Tibial nerve (tissue), 4 donors: ENCODE data around the gene GGTA1. TPM values are rescaled to one million over a fixed set of nuclear protein-coding genes. Genes with fewer than 3 reads are reported as not detected.

ENCODE experiments used
- DNase-seq, 2 donors: peaks; one replicate each; pipeline ENCODE4 v3.0.0-alpha.2; 2019; ENCODE audit warnings: low spot score in 2 of 2
- H3K27ac ChIP-seq, 4 donors: fragments of 200-600 bp; sonication (generic) in 3 of 4; one replicate each; pipeline ENCODE4 v1.5.1; 2017 to 2019; ENCODE audit warnings: mild to moderate bottlenecking in 1 of 4
- H3K27me3 ChIP-seq, 2 donors: fragments of 200-600 bp; sonication (generic) in 1 of 2; one replicate each; pipeline versions ENCODE4 v1.5.1 to v1.6.0; 2017 to 2019
- H3K36me3 ChIP-seq, 3 donors: fragments of 200-600 bp; sonication (generic); one replicate each; pipeline ENCODE4 v1.5.1; 2018 to 2019
- H3K4me1 ChIP-seq, 4 donors: fragments of 200-600 bp; sonication (generic) in 3 of 4; one replicate each; pipeline ENCODE4 v1.5.1; 2017 to 2019
- H3K4me3 ChIP-seq, 4 donors: fragments of 200-600 bp; sonication (generic) in 3 of 4; one replicate each; pipeline ENCODE4 v1.5.1; 2017 to 2019; ENCODE audit warnings: mild to moderate bottlenecking in 1 of 4, moderate library complexity in 1 of 4
- H3K9me3 ChIP-seq, 4 donors: fragments of 200-600 bp; sonication (generic) in 3 of 4; one replicate each; pipeline ENCODE4 v1.5.1; 2017 to 2019
- CTCF ChIP-seq, 5 experiments: fragments of 200-600 bp in 3 of 5; fragments of 450-650 bp in 2 of 5; sonication (generic) in 3 of 5; IDR thresholded peaks; one replicate each; pipeline ENCODE4 v1.5.1; 2016 to 2019; ENCODE audit warnings: antibody characterized with exemption in 5 of 5, mild to moderate bottlenecking in 3 of 5, moderate library complexity in 2 of 5
- EP300 ChIP-seq, 2 donors: sonication (generic); formaldehyde crosslinking; IDR thresholded peaks; one replicate each; pipeline ENCODE4 v1.6.1; 2017; ENCODE audit warnings: antibody characterized with exemption in 2 of 2, mild to moderate bottlenecking in 1 of 2
- POLR2A ChIP-seq, 2 donors: fragments of 450-650 bp; IDR thresholded peaks; one replicate each; pipeline ENCODE4 v1.6.1; 2017; ENCODE audit warnings: antibody characterized with exemption in 2 of 2, mild to moderate bottlenecking in 2 of 2, moderate library complexity in 2 of 2
- WGBS, 2 donors: methylation state at CpG; one replicate each; pipeline ENCODE4 v1.1.5; 2018; 5-methylcytosine and 5-hydroxymethylcytosine counted together
- total RNA-seq, 4 donors: library from RNA; depleted of rRNA; stranded (reverse); fragments of >200 nt; gene quantifications; one replicate each; pipeline ENCODE4 v1.1.0, GENCODE V29; 2016

GGTA1 gene
- total RNA-seq, 4 donors from 2014 or later = 6.5 to 15.5 (median 10.3) TPM

DNA sequence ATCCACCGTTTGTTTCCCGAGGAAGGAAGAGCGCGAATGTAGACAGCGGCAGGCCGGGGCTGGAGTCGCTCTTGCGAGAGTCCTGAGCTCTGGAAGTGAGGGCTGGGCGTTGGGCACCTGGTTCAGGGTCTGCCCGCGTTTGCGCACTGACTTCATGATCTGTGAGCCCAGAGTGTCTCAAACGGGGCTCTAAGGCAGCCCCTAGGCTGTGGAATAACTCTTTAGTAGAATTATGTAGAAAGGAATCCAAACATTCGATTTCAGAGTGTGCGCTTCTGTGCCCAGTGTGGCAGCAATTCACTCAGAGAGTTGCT is 478 bp upstream of the GGTA1 start:
- H3K4me3 ChIP-seq = peak overlapping the region; percentile 25 to 61 (median 54)
- H3K4me1 ChIP-seq = peaks cover 0 to 29% (median 17%) of the 10 kb centered on the region in 4 donors
- H3K27me3 ChIP-seq = peaks cover 0 to 27% of the 10 kb centered on the region in 2 donors
- WGBS, 2 donors = 11 to 12% methylated on average over 15 of the region's 15 CpGs
- H3K9me3 ChIP-seq = peaks cover 0 to 7% (median 0%) of the 10 kb centered on the region in 4 donors
- DNase-seq = no peak
- peak overlapping the region in 3 of 4 donors; percentile 22 to 75 (median 62) for H3K27ac ChIP-seq
- TF ChIP-seq POLR2A (IDR thresholded peaks at IDR 0.05) (no peak), EP300 (IDR thresholded peaks at IDR 0.05) (no peak), CTCF (IDR thresholded peaks at IDR 0.05) (no peak)
- no peaks in the 10 kb centered on the region for H3K36me3 ChIP-seq

DNA sequence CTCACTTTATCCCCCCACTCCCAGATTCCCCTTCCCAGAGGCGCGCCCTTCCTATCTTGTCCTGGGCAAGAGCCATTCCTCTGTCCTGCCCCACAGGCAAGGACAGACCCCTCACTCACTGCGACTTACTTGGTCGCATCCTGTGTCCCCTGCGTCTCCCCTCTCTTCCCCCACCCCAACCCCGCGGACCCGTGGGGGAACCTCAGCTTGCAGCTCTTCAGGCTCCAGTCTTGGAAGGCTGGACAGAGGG is 542 bp downstream of the GGTA1 start:
- peak overlapping the region; percentile 25 to 61 (median 54) for H3K4me3 ChIP-seq
- peak overlapping the region in 3 of 4 donors; percentile 22 to 75 (median 62) for H3K27ac ChIP-seq
- H3K9me3 ChIP-seq = peaks cover 0 to 7% (median 0%) of the 10 kb centered on the region in 4 donors
- no peaks in the 10 kb centered on the region for H3K36me3 ChIP-seq
- peaks cover 0 to 29% (median 17%) of the 10 kb centered on the region in 4 donors for H3K4me1 ChIP-seq
- no peak for TF ChIP-seq CTCF (IDR thresholded peaks at IDR 0.05)
- TF ChIP-seq EP300 (IDR thresholded peaks at IDR 0.05) = no peak
- TF ChIP-seq POLR2A (IDR thresholded peaks at IDR 0.05) = no peak
- DNase-seq = no peak
- WGBS, 2 donors = 1 to 3% methylated on average over 8 of the region's 8 CpGs
- H3K27me3 ChIP-seq = peaks cover 0 to 27% of the 10 kb centered on the region in 2 donors

GRCh38 chr9:121498487-121499176 is 1.0 kb downstream of the GGTA1 start:
- TF ChIP-seq CTCF (IDR thresholded peaks at IDR 0.05) (no peak), POLR2A (IDR thresholded peaks at IDR 0.05) (no peak)
- Histone ChIP-seq H3K27me3 (peaks cover 0 to 27% of the 10 kb centered on the region in 2 donors), H3K4me1 (peaks cover 0 to 29% (median 17%) of the 10 kb centered on the region in 4 donors), H3K27ac (peak overlapping the region in 3 of 4 donors; percentile 22 to 75 (median 62)), H3K4me3 (peak overlapping the region; percentile 25 to 61 (median 54)), H3K36me3 (no peaks in the 10 kb centered on the region), H3K9me3 (peaks cover 0 to 7% (median 0%) of the 10 kb centered on the region in 4 donors)
- peak in 1 of 2 donors; percentile 39 for DNase-seq
- WGBS, 2 donors = 1 to 3% methylated on average over 29 of the region's 29 CpGs

- WGBS, 2 donors = 5 to 7% methylated on average over 4 of the region's 4 CpGs
- Histone ChIP-seq H3K9me3 (peaks cover 0 to 7% (median 0%) of the 10 kb centered on the region in 4 donors), H3K4me3 (peak overlapping the region in 3 of 4 donors; percentile 52 to 61 (median 56)), H3K4me1 (peaks cover 0 to 29% (median 17%) of the 10 kb centered on the region in 4 donors), H3K27ac (peak overlapping the region in 2 of 4 donors; percentile 62 to 75), H3K27me3 (peaks cover 0 to 27% of the 10 kb centered on the region in 2 donors), H3K36me3 (no peaks in the 10 kb centered on the region)
- TF ChIP-seq CTCF (IDR thresholded peaks at IDR 0.05) = peak; percentile 42 to 53 (median 46)
- TF ChIP-seq POLR2A (IDR thresholded peaks at IDR 0.05) = no peak
- peak in 1 of 2 donors; percentile 58 for DNase-seq
Observed at GRCh38 chr9:121498150-121498486, 1.5 kb downstream of the GGTA1 start.

DNA sequence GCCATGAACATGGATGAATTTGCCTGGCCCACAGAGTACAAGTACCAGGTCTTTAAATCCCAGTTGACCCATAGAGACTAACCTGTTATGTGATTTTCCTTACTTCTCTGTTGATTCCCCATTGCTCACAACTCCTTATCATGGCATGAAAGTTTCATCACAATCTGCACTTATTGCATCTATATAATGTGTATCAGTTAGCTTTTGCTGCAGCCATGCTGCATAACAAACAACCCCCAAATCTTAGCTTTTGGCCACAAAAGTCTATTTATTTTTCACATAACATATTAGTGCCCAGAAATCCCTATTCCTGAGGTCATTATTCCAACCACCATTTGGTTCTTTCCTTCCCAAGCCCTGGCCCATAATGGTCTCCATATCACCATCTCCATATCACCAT is 3.7 kb downstream of the GGTA1 start:
- no peak for DNase-seq
- H3K27ac ChIP-seq = no peak overlapping the region
- peaks cover 0 to 7% (median 0%) of the 10 kb centered on the region in 4 donors for H3K9me3 ChIP-seq
- no peaks in the 10 kb centered on the region for H3K36me3 ChIP-seq
- H3K27me3 ChIP-seq = peaks cover 0 to 27% of the 10 kb centered on the region in 2 donors
- TF ChIP-seq EP300 (IDR thresholded peaks at IDR 0.05) = no peak
- no peak for TF ChIP-seq CTCF (IDR thresholded peaks at IDR 0.05)
- TF ChIP-seq POLR2A (IDR thresholded peaks at IDR 0.05) = no peak
- H3K4me3 ChIP-seq = no peak overlapping the region
- peaks cover 0 to 29% (median 17%) of the 10 kb centered on the region in 4 donors for H3K4me1 ChIP-seq
